Left ventricle myocardium inferior (tissue), 1 donor: ENCODE results near the gene UNC13A. TPM values are rescaled to one million over a fixed set of nuclear protein-coding genes. Genes with fewer than 3 reads are reported as not detected.
"Not testable (repeated sequence)": the region's sequence is repeated elsewhere in the genome, so short reads cannot be mapped to it uniquely, and the experiment has no call there.

Source experiments
- DNase-seq: peaks from one replicate; pipeline ENCODE4 v3.0.0-alpha.2; 2020
- H3K27ac ChIP-seq: fragments of 200-600 bp; replicated peaks from 2 replicates; pipeline ENCODE4 v1.8.0; 2021
- H3K27me3 ChIP-seq: fragments of 200-600 bp; 2 replicates; pipeline ENCODE4 v1.8.0; 2021; ENCODE audit warnings: low read depth
- H3K36me3 ChIP-seq: fragments of 200-600 bp; 2 replicates; pipeline ENCODE4 v1.8.0; 2021
- H3K4me1 ChIP-seq: fragments of 200-600 bp; 2 replicates; pipeline ENCODE4 v1.8.0; 2021
- H3K4me3 ChIP-seq: fragments of 200-600 bp; 2 replicates; pipeline ENCODE4 v1.8.0; 2021; ENCODE audit warnings: mild to moderate bottlenecking, moderate library complexity
- H3K9me3 ChIP-seq: fragments of 200-600 bp; replicated peaks from 2 replicates; pipeline ENCODE4 v1.8.0; 2021
- CTCF ChIP-seq: fragments of 200-600 bp; IDR thresholded peaks from 2 replicates; pipeline ENCODE4 v1.8.0; 2021; ENCODE audit warnings: antibody characterized with exemption, mild to moderate bottlenecking, borderline replicate concordance
- intact Hi-C: fragments of 100-400 bp; cut with micrococcal nuclease; formaldehyde crosslinking; loops from one replicate; pipeline ENCODE4 v1.11.0; 2022
- total RNA-seq: library from RNA; stranded (reverse); fragmentation: NEBNext Ultra II Directional; extraction: Animal tissue kit (Norgen Biotek cat#: 25700); gene quantifications from one replicate; pipeline ENCODE4 v1.2.1, GENCODE V29; 2021
- donor health status: DM: no; HTN: yes; CAD: no; lungs with severe emphysema.

UNC13A gene
- total RNA-seq, 1 donor from 2014 or later = 0.05 TPM

DNA sequence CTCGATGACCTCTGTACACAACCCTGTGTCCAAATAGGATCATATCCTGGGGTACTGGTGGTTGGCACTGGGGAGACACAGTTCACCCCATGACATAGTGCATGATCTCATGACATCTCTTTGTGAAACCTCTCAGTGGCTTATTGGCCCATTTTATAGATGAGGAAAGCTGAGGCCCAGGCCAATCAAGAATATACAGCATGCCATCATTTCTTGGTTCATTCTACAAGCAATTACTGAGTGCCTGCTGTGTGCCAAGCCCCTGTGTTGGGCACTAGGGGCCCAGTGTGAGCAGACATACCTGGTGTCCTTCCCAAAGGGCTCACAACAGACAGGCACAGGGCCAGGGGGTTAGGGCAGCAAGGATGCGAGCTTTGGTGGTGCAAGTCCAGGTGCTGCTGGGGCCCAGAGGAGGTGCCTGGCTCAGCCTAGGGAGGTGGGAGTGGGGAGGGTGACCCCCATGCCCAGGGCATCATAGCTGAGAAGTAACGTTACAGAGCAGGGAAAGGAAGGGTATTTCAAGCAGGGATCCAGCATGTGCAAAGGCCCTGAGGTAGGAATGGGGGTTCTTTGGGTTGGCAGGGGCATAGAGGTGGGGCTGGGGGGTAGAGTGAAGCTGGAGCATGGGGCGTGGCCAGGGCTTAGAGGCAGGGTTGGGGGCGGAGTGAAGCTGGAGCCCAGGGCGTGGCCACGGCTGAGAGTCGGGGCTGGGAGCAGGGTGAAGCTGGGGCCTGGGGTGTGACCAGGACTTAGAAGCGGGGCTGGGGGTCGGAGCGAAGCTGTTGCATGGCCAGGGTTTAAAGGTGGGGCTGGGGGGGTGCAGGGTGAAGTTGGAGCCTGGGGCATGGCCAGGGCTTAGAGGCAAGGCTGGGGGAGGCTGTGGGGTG lies 112.0 kb downstream of the UNC13A start:
- TF ChIP-seq CTCF = no peak
- Histone ChIP-seq H3K4me1 (no peaks in the 10 kb centered on the region), H3K36me3 (peaks cover 78% of the 10 kb centered on the region), H3K27me3 (no peaks in the 10 kb centered on the region), H3K9me3 (no peaks in the 10 kb centered on the region), H3K27ac (no peak overlapping the region), H3K4me3 (no peak overlapping the region)
- no peak for DNase-seq
- intact Hi-C loops = no loop called here

DNA sequence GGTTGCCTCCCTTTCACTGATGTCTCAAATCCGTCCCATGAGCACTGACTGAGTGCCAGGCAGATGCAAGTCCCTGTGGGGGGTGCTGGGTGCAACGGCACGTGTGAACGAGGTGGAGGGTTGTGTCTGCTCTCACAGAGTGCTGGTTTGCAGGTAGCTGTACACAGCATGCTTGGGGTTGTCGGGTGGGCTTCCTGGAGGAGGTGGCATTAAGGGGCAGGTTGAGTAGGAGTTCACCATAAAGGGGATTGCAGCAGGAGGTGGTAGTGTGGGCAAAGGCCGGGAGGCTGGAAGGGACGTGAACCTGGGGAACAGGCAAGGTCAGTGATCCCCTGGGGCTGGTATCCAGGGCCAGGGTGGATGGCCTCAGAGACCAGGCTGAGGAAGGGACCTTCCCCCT lies 115.5 kb downstream of the UNC13A start:
- no peaks in the 10 kb centered on the region for H3K9me3 ChIP-seq
- no peak overlapping the region for H3K4me3 ChIP-seq
- no peaks in the 10 kb centered on the region for H3K4me1 ChIP-seq
- H3K27me3 ChIP-seq = no peaks in the 10 kb centered on the region
- peaks cover 86% of the 10 kb centered on the region for H3K36me3 ChIP-seq
- TF ChIP-seq CTCF = no peak
- intact Hi-C loops = no loop called here
- H3K27ac ChIP-seq = no peak overlapping the region
- no peak for DNase-seq

- no peak for TF ChIP-seq CTCF
- H3K4me1 ChIP-seq = peaks cover 8% of the 10 kb centered on the region
- peaks cover 82% of the 10 kb centered on the region for H3K36me3 ChIP-seq
- H3K9me3 ChIP-seq = no peaks in the 10 kb centered on the region
- H3K27me3 ChIP-seq = no peaks in the 10 kb centered on the region
- intact Hi-C loops = no loop called here
- DNase-seq = no peak
- H3K4me3 ChIP-seq = no peak overlapping the region
- no peak overlapping the region for H3K27ac ChIP-seq
Observed at GRCh38 chr19:17570791-17571190, 117.4 kb downstream of the UNC13A start.

DNA sequence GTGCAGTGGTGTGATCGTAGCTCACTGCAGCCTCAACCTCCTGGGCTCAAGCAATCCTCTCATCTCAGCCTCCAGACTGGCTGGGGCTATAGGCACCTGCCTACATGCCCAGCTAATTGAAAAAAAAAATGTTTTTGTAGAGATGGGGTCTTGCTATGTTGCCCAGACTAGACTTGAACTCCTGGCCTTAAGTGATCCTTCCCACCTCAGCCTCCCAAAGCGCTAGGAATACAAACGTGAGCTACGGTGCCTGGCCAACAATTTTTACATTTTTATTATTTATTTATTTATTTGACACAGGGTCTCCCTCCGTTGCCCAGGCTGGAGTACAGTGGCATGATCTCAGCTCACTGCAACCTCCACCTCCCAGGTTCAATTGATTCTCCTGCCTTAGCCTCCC lies 117.9 kb downstream of the UNC13A start:
- H3K27ac ChIP-seq, H3K4me3 ChIP-seq, intact Hi-C loops, H3K27me3 ChIP-seq, DNase-seq, H3K9me3 ChIP-seq: not testable (repeated sequence)
- peaks cover 13% of the 10 kb centered on the region for H3K4me1 ChIP-seq
- peaks cover 77% of the 10 kb centered on the region for H3K36me3 ChIP-seq

DNA sequence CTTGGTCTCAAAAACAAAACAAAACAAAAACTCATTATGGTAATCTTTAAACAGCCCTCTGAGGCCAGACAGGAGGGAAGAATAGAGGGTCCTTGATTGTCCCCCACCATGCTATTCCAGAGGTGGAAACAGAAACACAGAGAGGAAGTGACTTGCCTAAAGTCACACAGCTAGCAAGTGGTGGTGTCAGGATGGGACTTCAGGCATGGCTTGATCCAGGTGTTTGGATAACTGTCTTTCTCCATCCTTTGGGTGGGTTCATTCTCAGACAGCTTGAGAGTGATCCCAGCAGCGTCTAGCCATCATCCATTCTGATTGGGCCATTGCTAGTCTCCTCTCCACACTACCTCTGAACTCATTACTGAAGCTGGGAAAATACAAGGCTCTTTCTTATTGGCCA lies 120.2 kb downstream of the UNC13A start:
- TF ChIP-seq CTCF = no peak
- intact Hi-C loops = no loop called here
- H3K36me3 ChIP-seq = peaks cover 66% of the 10 kb centered on the region

GRCh38 chr19:17565611-17566010 lies 122.5 kb downstream of the UNC13A start:
- intact Hi-C loops = no loop called here
- H3K9me3 ChIP-seq = no peaks in the 10 kb centered on the region
- TF ChIP-seq CTCF = no peak
- peaks cover 40% of the 10 kb centered on the region for H3K4me1 ChIP-seq
- DNase-seq = no peak
- no peak overlapping the region for H3K4me3 ChIP-seq
- peaks cover 60% of the 10 kb centered on the region for H3K36me3 ChIP-seq
- H3K27me3 ChIP-seq = no peaks in the 10 kb centered on the region
- H3K27ac ChIP-seq = peak overlapping the region; percentile 76

More for the DNA sequence above, 120.2 kb downstream of the UNC13A start:
- Histone ChIP-seq H3K9me3 (no peaks in the 10 kb centered on the region), H3K27me3 (no peaks in the 10 kb centered on the region), H3K4me1 (peaks cover 24% of the 10 kb centered on the region), H3K4me3 (no peak overlapping the region), H3K27ac (no peak overlapping the region)
- no peak for DNase-seq
